ENCODE measurements around the gene USP4. TPM values are rescaled to one million over a fixed set of nuclear protein-coding genes. Genes with fewer than 3 reads are reported as not detected.
A peak's percentile ranks its signal among the peaks of the same experiment; 100 is the strongest.

The USP4 gene
- total and polyA plus RNA-seq, 2 donors (not counting 1 experiment from before 2014, with no cell fraction given) = 60.3 to 116 TPM

GRCh38 chr3:49343163-49343562 is 3.3 kb upstream of the USP4 start:
- TF ChIP-seq EZH2 (IDR thresholded peaks at IDR 0.05; ENCODE audit: borderline replicate concordance, insufficient read depth, low read depth, low read length, poor library complexity, severe bottlenecking) (no peak), CTCF (IDR thresholded peaks at IDR 0.05) (no peak)
- Histone ChIP-seq H3K27me3 (replicated peaks in 1 of 4; ENCODE audit: control extremely low read depth in 1 of 4, control insufficient read depth in 3 of 4, insufficient read depth in 4 of 4, low read length in 3 of 4) (no peaks in the 10 kb centered on the region), H3K4me3 (ENCODE audit: control extremely low read depth in 1 of 5, extremely low read depth in 1 of 5, insufficient read depth in 1 of 5, low read depth in 2 of 5, low read length in 4 of 5) (peak overlapping the region in 1 of 5 experiments; percentile 29), H3K79me2 (ENCODE audit: control insufficient read depth, insufficient read depth, low read length) (peaks cover 35% of the 10 kb centered on the region), H4K20me1 (ENCODE audit: control insufficient read depth, insufficient read depth, low read length, poor library complexity, severe bottlenecking) (no peaks in the 10 kb centered on the region), H3K36me3 (replicated peaks in 1 of 2; ENCODE audit: control extremely low read depth in 1 of 2, control insufficient read depth in 1 of 2, extremely low read depth in 1 of 2, insufficient read depth in 2 of 2, low read length in 1 of 2) (peaks cover 0 to under 1% of the 10 kb centered on the region in 2 experiments), H3K27ac (ENCODE audit: low read length in 2 of 2) (peak overlapping the region; percentile 32 to 96), H2AFZ (ENCODE audit: insufficient read depth, low read depth, low read length, poor library complexity, severe bottlenecking) (no peak overlapping the region), H3K4me2 (replicated peaks; ENCODE audit: low read depth, low read length, poor library complexity, severe bottlenecking) (peak overlapping the region; percentile 54), H3K4me1 (ENCODE audit: control insufficient read depth in 2 of 2, insufficient read depth in 2 of 2, low read length in 2 of 2) (peaks cover 80 to 90% of the 10 kb centered on the region in 2 donors), H3K9me3 (ENCODE audit: control extremely low read depth in 1 of 3, control insufficient read depth in 2 of 3, insufficient read depth in 1 of 3, low read length in 2 of 3) (no peaks in the 10 kb centered on the region), H3K9ac (ENCODE audit: low read length) (no peak overlapping the region)
- ChIA-PET CTCF (interaction anchor here (1.7 to 3.6 kb wide), 2 partner anchors 106 kb away, joined by 11 to 14 read pairs; no protein-coding TSS in a partner anchor), POLR2A (interaction anchor here (0.6 to 2.6 kb wide), 7 partner anchors 15 to 126 kb away, joined by 3 to 16 read pairs (median 5); partner anchors contain the start of genes GPX1, RHOA and TCTA)
- intact Hi-C loops (cut with micrococcal nuclease) = loop anchor here (5.0 to 10.0 kb wide), 3 partner anchors 171 to 892 kb away; partner anchors contain the start of genes GNAI2, IMPDH2 and KLHDC8B
- H3K4me3 Mint-ChIP-seq = peak overlapping the region; percentile 23
- H3K27ac Mint-ChIP-seq = peak overlapping the region; percentile 89
- peaks cover 68% of the 10 kb centered on the region for H3K4me1 Mint-ChIP-seq
- H3K27me3 Mint-ChIP-seq = no peaks in the 10 kb centered on the region
- 88% methylated on average over 1 of the region's 3 CpGs for WGBS (ENCODE audit: insufficient coverage)
- no peaks in the 10 kb centered on the region for H3K9me3 Mint-ChIP-seq (ENCODE audit: insufficient read depth)
- peak; percentile 52 for DNase-seq
- no peak for ATAC-seq (ENCODE audit: low read depth)

- 80% methylated on average over 2 of the region's 6 CpGs for WGBS (ENCODE audit: insufficient coverage)
- Histone ChIP-seq H3K79me2 (ENCODE audit: control insufficient read depth, insufficient read depth, low read length) (peaks cover 45% of the 10 kb centered on the region), H4K20me1 (ENCODE audit: control insufficient read depth, insufficient read depth, low read length, poor library complexity, severe bottlenecking) (peaks cover 3% of the 10 kb centered on the region), H3K36me3 (replicated peaks in 1 of 2; ENCODE audit: control extremely low read depth in 1 of 2, control insufficient read depth in 1 of 2, extremely low read depth in 1 of 2, insufficient read depth in 2 of 2, low read length in 1 of 2) (peaks cover 0 to 8% of the 10 kb centered on the region in 2 experiments), H3K4me2 (replicated peaks; ENCODE audit: low read depth, low read length, poor library complexity, severe bottlenecking) (peak overlapping the region; percentile 54), H3K4me1 (ENCODE audit: control insufficient read depth in 2 of 2, insufficient read depth in 2 of 2, low read length in 2 of 2) (peaks cover 78 to 89% of the 10 kb centered on the region in 2 donors), H3K4me3 (ENCODE audit: control extremely low read depth in 1 of 5, extremely low read depth in 1 of 5, insufficient read depth in 1 of 5, low read depth in 2 of 5, low read length in 4 of 5) (no peak overlapping the region), H3K9ac (ENCODE audit: low read length) (no peak overlapping the region), H3K27me3 (replicated peaks in 1 of 4; ENCODE audit: control extremely low read depth in 1 of 4, control insufficient read depth in 3 of 4, insufficient read depth in 4 of 4, low read length in 3 of 4) (no peaks in the 10 kb centered on the region), H2AFZ (ENCODE audit: insufficient read depth, low read depth, low read length, poor library complexity, severe bottlenecking) (peak overlapping the region; percentile 46), H3K27ac (ENCODE audit: low read length in 2 of 2) (peak overlapping the region; percentile 96 to 99), H3K9me3 (ENCODE audit: control extremely low read depth in 1 of 3, control insufficient read depth in 2 of 3, insufficient read depth in 1 of 3, low read length in 2 of 3) (no peaks in the 10 kb centered on the region)
- Mint-ChIP-seq H3K27ac (peak overlapping the region; percentile 89), H3K27me3 (no peaks in the 10 kb centered on the region), H3K4me3 (peak overlapping the region; percentile 49), H3K4me1 (peaks cover 67% of the 10 kb centered on the region), H3K9me3 (ENCODE audit: insufficient read depth) (no peaks in the 10 kb centered on the region)
- CTCF ChIA-PET = interaction anchor here (0.8 to 1.7 kb wide), 4 partner anchors 10 to 107 kb away, joined by 3 to 11 read pairs (median 4); no protein-coding TSS in a partner anchor
- ATAC-seq (ENCODE audit: low read depth) (no peak), DNase-seq (peak; percentile 12)
- POLR2A ChIA-PET = interaction anchor here (0.6 to 2.6 kb wide), 3 partner anchors 16 to 105 kb away, joined by 7 to 16 read pairs (median 11); partner anchors contain the start of genes GPX1, RHOA and TCTA
- TF ChIP-seq EZH2 (IDR thresholded peaks at IDR 0.05; ENCODE audit: borderline replicate concordance, insufficient read depth, low read depth, low read length, poor library complexity, severe bottlenecking) (no peak), CTCF (IDR thresholded peaks at IDR 0.05) (no peak)
- intact Hi-C loops (cut with micrococcal nuclease) = loop anchor here (5.0 to 10.0 kb wide), 3 partner anchors 170 to 893 kb away; partner anchors contain the start of genes GNAI2, IMPDH2 and KLHDC8B
These were observed 2.1 kb upstream of the USP4 start for GRCh38 chr3:49341996-49342395.
